Calu3 (cell line): ENCODE data around the gene PMPCA. TPM values are rescaled to one million over a fixed set of nuclear protein-coding genes. Genes with fewer than 3 reads are reported as not detected.

Source experiments
- BruUV-seq: library from RNA; stranded (reverse); fragments of 400-500 nt; replicated peaks from 2 replicates; lab custom pipeline; 2021; lab: Mats Ljungman, UMichigan
- CTCF ChIA-PET: fragments of 300-600 bp; sonication (Branson Sonifier 250); formaldehyde crosslinking; loops from one replicate; lab custom pipeline; 2022; ENCODE audit warnings: antibody characterized with exemption; lab: Charles Lee
- DNase-seq: peaks from one replicate; pipeline ENCODE4 v3.0.0; 2022
- H3K27ac Mint-ChIP-seq: one replicate; pipeline ENCODE4 v1.8.0; 2022; ENCODE audit warnings: mixed read lengths; ENCODE audit not compliant: unreplicated experiment
- H3K27me3 Mint-ChIP-seq: one replicate; pipeline ENCODE4 v1.8.0; 2022; ENCODE audit warnings: mixed read lengths; ENCODE audit not compliant: unreplicated experiment
- H3K36me3 Mint-ChIP-seq: one replicate; pipeline ENCODE4 v1.8.0; 2022; ENCODE audit warnings: mild to moderate bottlenecking, moderate library complexity, mixed read lengths; ENCODE audit not compliant: insufficient read depth, unreplicated experiment
- H3K4me1 Mint-ChIP-seq: one replicate; pipeline ENCODE4 v1.8.0; 2022; ENCODE audit warnings: mild to moderate bottlenecking, low read depth, mixed read lengths; ENCODE audit not compliant: unreplicated experiment
- H3K4me3 Mint-ChIP-seq: one replicate; pipeline ENCODE4 v1.8.0; 2022; ENCODE audit warnings: mild to moderate bottlenecking, low read depth, moderate library complexity, mixed read lengths; ENCODE audit not compliant: unreplicated experiment
- H3K9me3 Mint-ChIP-seq: one replicate; pipeline ENCODE4 v1.8.0; 2022; ENCODE audit warnings: low read depth, mixed read lengths; ENCODE audit not compliant: unreplicated experiment
- CTCF ChIP-seq: fragments of 200-600 bp; IDR thresholded peaks from one replicate; pipeline ENCODE4 v1.8.0; 2022; ENCODE audit warnings: antibody characterized with exemption; ENCODE audit not compliant: unreplicated experiment
- intact Hi-C: fragments of 100-400 bp; cut with micrococcal nuclease; formaldehyde crosslinking; loops from one replicate; pipeline ENCODE4 v1.10.0; 2022; ENCODE audit not compliant: unreplicated experiment
- total RNA-seq: library from RNA; stranded (reverse); gene quantifications from 2 replicates; pipeline ENCODE4 v1.2.3, GENCODE V29; 2022

The PMPCA gene
- total RNA-seq, 1 experiment from 2014 or later, result 44.0 TPM

- H3K27me3 Mint-ChIP-seq, result no peaks in the 10 kb centered on the region
- H3K4me1 Mint-ChIP-seq, result no peaks in the 10 kb centered on the region
- no peak for DNase-seq
- CTCF ChIA-PET, result no interaction called here
- no peaks in the 10 kb centered on the region for H3K9me3 Mint-ChIP-seq
- no peak for TF ChIP-seq CTCF
- intact Hi-C loops, result no loop called here
- peaks cover 37% of the 10 kb centered on the region for H3K36me3 Mint-ChIP-seq
- no TSS peak for BruUV-seq
- H3K4me3 Mint-ChIP-seq, result no peak overlapping the region
- no peak overlapping the region for H3K27ac Mint-ChIP-seq
Observed at GRCh38 chr9:136387217-136387616, 23.2 kb upstream of the PMPCA start.

- Mint-ChIP-seq H3K27ac (no peak overlapping the region), H3K4me3 (no peak overlapping the region), H3K27me3 (no peaks in the 10 kb centered on the region), H3K36me3 (peaks cover 36% of the 10 kb centered on the region), H3K9me3 (no peaks in the 10 kb centered on the region), H3K4me1 (no peaks in the 10 kb centered on the region)
- TF ChIP-seq CTCF, result no peak
- DNase-seq, result no peak
- no TSS peak for BruUV-seq
- CTCF ChIA-PET, result no interaction called here
- intact Hi-C loops, result no loop called here
Observed at GRCh38 chr9:136389396-136389795, 21.1 kb upstream of the PMPCA start.

DNA sequence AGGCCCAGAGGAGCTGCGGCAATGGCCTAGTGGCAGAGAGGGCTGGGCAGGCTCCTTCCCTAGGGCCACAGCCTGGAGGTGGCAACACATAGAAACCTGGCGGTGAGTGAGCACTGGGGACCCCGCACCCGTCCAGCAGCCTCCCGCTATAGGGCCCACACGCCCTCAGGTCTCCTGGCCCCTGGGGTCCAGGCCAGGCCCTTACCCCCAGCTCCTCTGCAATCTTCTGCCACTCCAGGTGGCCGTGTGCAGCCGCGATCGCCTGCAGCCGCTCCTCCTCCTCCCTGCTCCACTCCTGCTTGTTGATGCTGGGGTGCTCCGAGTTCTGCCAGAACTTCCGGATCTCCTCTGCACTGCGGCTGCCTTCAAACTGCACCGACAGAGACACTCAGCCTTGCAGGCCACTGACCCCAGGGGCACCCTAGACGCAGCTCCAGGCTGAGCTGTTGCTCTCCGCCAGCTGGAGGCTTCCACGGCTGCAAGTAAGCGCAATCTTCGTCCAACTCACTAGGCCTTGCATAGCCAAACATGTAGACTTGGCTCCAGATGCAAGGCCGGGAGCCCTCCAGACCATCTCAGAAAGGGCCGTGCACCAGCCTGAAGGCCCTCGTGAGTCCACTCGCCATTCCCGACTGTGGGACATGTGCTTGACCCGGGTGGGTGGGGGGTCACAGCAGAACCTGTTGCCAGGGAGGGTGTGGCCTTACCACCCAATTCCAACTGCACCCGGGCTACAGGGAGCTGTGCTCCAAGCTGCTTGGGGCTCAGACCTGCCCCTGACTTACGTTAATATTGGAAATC is 18.5 kb upstream of the PMPCA start:
- H3K4me1 Mint-ChIP-seq, result no peaks in the 10 kb centered on the region
- TF ChIP-seq CTCF, result no peak

DNA sequence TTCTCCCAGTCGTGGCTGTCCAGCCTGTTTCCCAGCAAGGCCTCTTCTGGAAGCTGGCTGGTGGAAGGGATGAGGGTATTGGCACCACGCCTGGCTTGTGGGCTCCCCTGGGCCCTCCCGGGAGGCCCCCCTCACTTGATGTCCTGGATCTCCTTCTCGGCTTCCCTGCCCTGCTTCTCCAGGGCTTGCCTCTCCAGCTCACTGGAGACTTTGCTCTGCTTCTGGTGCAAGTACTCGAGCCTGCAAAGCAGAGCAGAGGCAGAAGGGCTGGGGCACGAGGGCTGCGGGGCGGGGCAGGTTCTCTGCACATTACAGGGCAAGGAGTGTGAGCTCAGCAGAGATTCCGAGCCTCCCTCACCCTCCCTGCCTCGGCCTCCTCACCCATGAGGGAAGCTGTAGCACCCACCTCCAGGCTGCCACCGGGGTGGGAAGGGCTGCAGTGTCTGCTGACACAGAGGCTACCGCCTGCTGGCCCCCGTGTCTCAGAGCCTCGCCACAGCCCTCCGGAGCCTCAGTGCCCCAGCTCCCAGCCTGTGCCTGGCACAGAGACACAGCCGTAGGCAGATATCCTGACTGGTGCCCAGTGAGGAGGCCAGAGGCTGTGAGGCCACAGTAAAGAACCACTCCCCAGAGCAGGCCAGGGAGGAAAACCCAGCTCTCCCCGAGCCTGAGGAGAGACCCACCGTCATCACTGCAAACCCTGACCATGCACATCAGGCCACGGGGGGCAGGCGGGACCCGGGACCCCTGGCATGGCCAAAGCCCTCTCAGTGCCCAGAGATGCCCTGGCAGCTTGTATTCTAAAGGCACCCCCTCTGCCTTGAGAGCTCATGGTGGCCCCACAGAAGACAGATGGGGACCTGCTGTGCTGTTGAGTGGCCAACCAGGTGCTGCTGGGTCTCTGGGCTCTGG is 17.7 kb upstream of the PMPCA start:
- DNase-seq, result no peak
- Mint-ChIP-seq H3K9me3 (no peaks in the 10 kb centered on the region), H3K27me3 (no peaks in the 10 kb centered on the region), H3K4me3 (no peak overlapping the region), H3K36me3 (peaks cover 23% of the 10 kb centered on the region), H3K4me1 (no peaks in the 10 kb centered on the region), H3K27ac (no peak overlapping the region)
- BruUV-seq, result no TSS peak
- CTCF ChIA-PET, result no interaction called here
- TF ChIP-seq CTCF, result no peak
- intact Hi-C loops, result no loop called here

More for the DNA sequence above, 18.5 kb upstream of the PMPCA start:
- Mint-ChIP-seq H3K4me3 (no peak overlapping the region), H3K36me3 (peaks cover 31% of the 10 kb centered on the region), H3K27ac (no peak overlapping the region), H3K27me3 (no peaks in the 10 kb centered on the region), H3K9me3 (no peaks in the 10 kb centered on the region)
- no peak for DNase-seq
- CTCF ChIA-PET, result no interaction called here
- BruUV-seq, result no TSS peak
- intact Hi-C loops, result no loop called here
